AG08395 (cell line): Measurements from ENCODE around the gene TMEM184C.

Experiments
- DNase-seq: peaks from one replicate; pipeline ENCODE4 v3.0.0; 2012; ENCODE audit warnings: mixed read lengths, low spot score

The TMEM184C gene

GRCh38 chr4:147655639-147656038, 38.4 kb downstream of the TMEM184C start:
- no peak for DNase-seq

GRCh38 chr4:147658501-147658900, 41.3 kb downstream of the TMEM184C start:
- DNase-seq = no peak

GRCh38 chr4:147674073-147674472, 56.9 kb downstream of the TMEM184C start:
- no peak for DNase-seq

GRCh38 chr4:147674496-147674895, 57.3 kb downstream of the TMEM184C start:
- no peak for DNase-seq

- no peak for DNase-seq
Measured at GRCh38 chr4:147678106-147678505, 60.9 kb downstream of the TMEM184C start.

- DNase-seq = no peak
Measured at GRCh38 chr4:147678796-147679549, 61.8 kb downstream of the TMEM184C start.

GRCh38 chr4:147682755-147683154, 65.6 kb downstream of the TMEM184C start:
- DNase-seq = no peak

- peak; percentile 39 for DNase-seq
Measured at GRCh38 chr4:147683188-147683591, 66.0 kb downstream of the TMEM184C start.

- peak; percentile 97 for DNase-seq
Measured at GRCh38 chr4:147683717-147684700, 66.8 kb downstream of the TMEM184C start, which contains the start of gene PRMT9. Gene PRMT9 (minus strand): TSS chr4:147684163. CDS start chr4:147683987, 176 bp downstream.

- DNase-seq = no peak
Measured at GRCh38 chr4:147689067-147689466, 71.9 kb downstream of the TMEM184C start.

- DNase-seq = no peak
Measured at GRCh38 chr4:147691820-147692219, 74.6 kb downstream of the TMEM184C start.

GRCh38 chr4:147693218-147693617, 76.0 kb downstream of the TMEM184C start:
- DNase-seq = no peak

- DNase-seq = no peak
Measured at GRCh38 chr4:147696866-147697265, 79.7 kb downstream of the TMEM184C start.

- DNase-seq = no peak
Measured at GRCh38 chr4:147704846-147705245, 87.6 kb downstream of the TMEM184C start.

GRCh38 chr4:147707892-147708672, 90.9 kb downstream of the TMEM184C start:
- DNase-seq = peak; percentile 51

- DNase-seq = no peak
Measured at GRCh38 chr4:147709999-147710398, 92.8 kb downstream of the TMEM184C start.

- peak; percentile 84 for DNase-seq
Measured at GRCh38 chr4:147714575-147715401, 97.6 kb downstream of the TMEM184C start.

- DNase-seq = no peak
Measured at GRCh38 chr4:147717878-147718277, 100.7 kb downstream of the TMEM184C start.
